ENCODE results near the gene PCID2.
A peak's percentile ranks its signal among the peaks of the same experiment; 100 is the strongest.
"Not testable (repeated sequence)": the region's sequence is repeated elsewhere in the genome, so short reads cannot be mapped to it uniquely, and the experiment has no call there.

PCID2 gene

DNA sequence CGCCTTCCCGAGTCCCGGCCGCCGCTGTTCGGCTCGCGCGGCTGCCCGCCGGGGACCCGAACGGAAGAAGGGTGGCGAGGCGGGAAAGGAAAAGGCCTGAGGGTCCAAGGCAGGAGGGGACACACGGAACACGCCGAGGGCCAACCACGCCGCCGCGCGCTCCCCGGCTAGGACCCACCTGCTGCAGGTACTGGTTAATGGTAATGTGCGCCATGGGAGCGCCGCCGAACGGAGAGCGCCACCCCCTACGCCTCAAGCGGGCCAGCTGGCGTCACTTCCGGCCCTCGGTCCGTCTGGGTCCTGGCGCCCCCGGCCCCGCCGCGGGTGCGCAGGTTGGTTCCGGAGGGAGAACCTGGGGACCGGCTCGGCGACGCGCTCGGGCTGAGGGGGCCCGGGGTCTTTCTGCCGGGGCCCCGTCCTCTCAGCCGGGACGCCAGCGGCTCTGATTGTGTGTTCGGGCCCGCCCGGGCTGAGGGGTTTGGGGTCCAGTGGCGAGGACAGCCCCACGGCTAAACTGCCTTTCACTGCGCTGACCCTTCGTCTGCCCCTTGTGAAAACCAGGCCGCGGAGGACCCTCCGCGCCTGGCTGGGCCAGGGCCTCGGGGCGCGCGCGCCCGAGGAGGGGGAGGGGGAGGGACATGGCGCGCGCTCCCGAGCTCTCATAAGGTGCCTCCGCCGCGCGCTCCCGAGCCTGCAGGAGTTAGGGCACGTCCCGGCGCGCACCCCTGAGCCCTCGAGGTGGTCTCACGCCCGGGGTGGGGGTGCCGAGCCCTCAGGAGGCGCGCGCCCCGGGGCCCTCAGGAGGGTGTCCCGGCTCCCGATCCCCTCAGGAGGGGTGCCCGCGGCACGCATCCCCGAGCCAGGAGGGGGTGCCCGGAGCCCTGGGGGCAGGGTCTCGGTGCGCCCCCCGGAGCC is at the start of gene PCID2:
Gene PCID2, minus strand, starts transcription at position 249 of the 915 bp plus-strand sequence. Its CDS starts 35 bp downstream, at position 214.
- DNase-seq (ENCODE audit: low read depth in 2 of 2) = peak; percentile 82 to 85

DNA sequence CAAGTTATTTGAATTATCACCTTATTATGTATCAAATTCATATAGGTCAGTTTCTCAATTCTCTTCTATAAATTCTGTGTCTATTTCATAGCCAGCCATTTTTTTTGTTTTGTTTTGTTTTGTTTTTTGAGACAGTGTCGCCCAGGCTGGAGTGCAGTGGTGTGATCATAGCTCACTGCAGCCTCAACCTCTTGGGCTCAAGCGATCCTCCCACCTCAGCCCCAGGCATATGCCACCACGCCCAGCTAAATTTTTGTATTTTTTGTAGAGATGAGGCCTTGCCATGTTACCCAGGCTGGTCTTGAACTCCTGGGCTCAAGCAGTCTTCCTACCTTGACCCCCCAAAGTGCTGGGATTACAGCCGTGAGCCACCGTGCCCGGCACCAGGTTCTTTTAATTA is 49.4 kb upstream of the PCID2 start:
- DNase-seq (ENCODE audit: low read depth in 2 of 2) = not testable (repeated sequence)

DNA sequence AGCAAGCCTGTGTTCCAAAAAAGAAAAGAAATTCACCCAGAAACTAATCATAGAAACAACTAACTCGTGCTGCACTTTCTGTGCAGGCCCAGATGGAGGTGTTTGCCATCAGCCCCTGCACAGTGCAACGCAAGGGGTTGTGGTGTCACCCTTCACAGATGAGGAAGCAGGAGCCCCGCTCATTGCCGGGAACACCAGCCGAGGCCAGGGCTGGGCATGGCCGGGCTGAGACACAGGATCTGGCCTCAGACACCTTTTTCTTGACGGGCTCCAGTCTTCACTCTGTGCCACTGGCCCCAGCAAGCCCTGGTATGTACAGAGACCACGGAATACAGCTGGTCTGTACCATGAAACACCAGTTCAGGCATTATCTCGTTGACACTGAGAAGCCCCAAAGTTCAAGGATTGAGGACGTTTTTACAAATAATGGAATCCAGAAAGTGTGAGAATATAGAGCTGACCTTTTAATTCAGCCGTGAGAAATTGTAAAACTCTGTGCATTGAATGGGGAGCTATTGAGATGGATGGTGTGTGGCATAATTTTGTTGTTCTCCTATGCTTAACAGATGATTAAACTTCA is 44.1 kb upstream of the PCID2 start:
- no peak for DNase-seq (ENCODE audit: low read depth in 2 of 2)

- no peak for DNase-seq (ENCODE audit: low read depth in 2 of 2)
Observed at GRCh38 chr13:113245849-113246796, 37.7 kb upstream of the PCID2 start.

DNA sequence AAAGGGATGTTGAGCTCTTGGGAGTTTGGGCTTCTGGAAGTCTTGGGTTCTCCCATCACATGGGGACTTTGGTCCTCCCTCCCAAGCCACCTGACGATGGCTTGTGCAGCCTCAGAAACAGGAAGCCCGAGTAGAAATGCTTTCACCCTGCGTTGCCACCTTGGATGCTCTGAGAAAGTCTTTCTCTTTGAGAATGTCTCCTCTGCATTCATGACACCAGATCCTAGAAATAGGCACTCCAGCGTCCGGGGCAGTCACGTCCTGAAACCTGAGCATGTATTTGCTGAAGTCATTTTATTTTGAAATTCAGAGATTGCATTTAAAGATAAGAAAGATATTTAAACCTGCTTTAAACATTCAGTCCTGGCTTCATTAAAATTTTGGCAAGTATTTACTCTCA is 35.4 kb upstream of the PCID2 start:
- no peak for DNase-seq (ENCODE audit: low read depth in 2 of 2)

GRCh38 chr13:113241623-113242022 is 33.2 kb upstream of the PCID2 start:
- DNase-seq (ENCODE audit: low read depth in 2 of 2) = not testable (repeated sequence)

GRCh38 chr13:113239986-113240385 is 31.5 kb upstream of the PCID2 start:
- DNase-seq (ENCODE audit: low read depth in 2 of 2) = no peak

DNA sequence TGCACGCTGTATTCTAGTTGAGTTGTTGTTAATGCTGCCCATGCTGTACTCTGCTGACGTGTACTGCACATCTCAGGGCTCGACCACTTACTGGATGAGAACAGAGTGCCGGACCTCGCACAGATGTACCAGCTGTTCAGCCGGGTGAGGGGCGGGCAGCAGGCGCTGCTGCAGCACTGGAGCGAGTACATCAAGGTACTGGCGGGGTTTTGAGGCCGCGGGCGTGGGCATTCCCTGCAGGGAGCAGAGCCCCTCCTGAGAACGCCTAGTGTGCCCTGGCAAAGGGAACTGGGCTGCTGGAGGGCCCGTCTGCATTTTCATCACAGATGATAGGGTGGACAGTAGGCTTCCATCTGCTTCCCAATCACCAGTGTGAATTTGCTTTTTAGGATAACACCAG is 30.9 kb upstream of the PCID2 start:
- DNase-seq (ENCODE audit: low read depth in 2 of 2) = no peak

- no peak for DNase-seq (ENCODE audit: low read depth in 2 of 2)
Observed at GRCh38 chr13:113238536-113238935, 30.1 kb upstream of the PCID2 start.

- no peak for DNase-seq (ENCODE audit: low read depth in 2 of 2)
Observed at GRCh38 chr13:113233101-113233500, 24.6 kb upstream of the PCID2 start.

DNA sequence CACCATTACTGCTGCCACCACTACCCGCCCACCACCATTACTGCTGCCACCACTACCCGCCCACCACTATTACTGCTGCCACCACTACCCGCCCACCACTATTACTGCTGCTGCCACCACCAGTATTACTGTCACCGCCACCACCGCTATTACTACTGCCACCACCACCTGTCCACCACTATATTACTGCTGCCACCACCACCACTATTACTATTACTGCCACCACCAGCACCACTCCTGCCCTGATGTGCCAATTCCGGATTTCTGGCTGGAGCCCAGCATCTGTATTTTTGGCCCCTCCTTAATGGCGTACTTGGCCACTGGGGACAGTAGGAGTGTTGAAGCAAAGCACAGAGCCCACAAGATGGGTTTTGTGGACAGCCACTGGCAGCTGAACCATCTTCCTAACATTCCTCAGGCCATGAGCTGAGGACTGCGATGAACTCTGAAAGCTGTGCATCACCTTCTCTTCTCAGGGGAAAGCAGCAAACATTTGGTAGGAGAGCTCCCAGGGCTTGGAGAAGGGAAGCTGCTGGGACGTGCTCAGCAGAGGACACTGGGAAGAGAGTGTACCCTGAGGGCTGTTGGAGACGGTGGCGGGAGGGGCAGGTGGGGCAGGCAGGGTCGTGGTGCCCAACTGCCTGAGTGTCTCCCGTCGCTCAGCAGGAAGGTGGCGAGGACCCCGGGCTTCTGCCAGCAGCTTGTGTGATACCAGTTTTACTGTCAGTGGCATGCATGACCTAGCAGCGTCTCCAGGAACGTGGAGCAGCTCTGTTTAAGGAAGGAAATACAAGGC is 23.9 kb upstream of the PCID2 start:
- no peak for DNase-seq (ENCODE audit: low read depth in 2 of 2)

- DNase-seq (ENCODE audit: low read depth in 2 of 2) = no peak
Observed at GRCh38 chr13:113231306-113232207, 23.1 kb upstream of the PCID2 start.

- no peak for DNase-seq (ENCODE audit: low read depth in 2 of 2)
Observed at GRCh38 chr13:113229791-113230190, 21.3 kb upstream of the PCID2 start.

GRCh38 chr13:113229161-113229560 is 20.7 kb upstream of the PCID2 start:
- no peak for DNase-seq (ENCODE audit: low read depth in 2 of 2)

- DNase-seq (ENCODE audit: low read depth in 2 of 2) = no peak
Observed at GRCh38 chr13:113226873-113227450, 18.5 kb upstream of the PCID2 start.

GRCh38 chr13:113225515-113225914 is 17.0 kb upstream of the PCID2 start:
- no peak for DNase-seq (ENCODE audit: low read depth in 2 of 2)

GRCh38 chr13:113224486-113224885 is 16.0 kb upstream of the PCID2 start:
- DNase-seq (ENCODE audit: low read depth in 2 of 2) = no peak

- DNase-seq (ENCODE audit: low read depth in 2 of 2) = no peak
Observed at GRCh38 chr13:113223070-113223469, 14.6 kb upstream of the PCID2 start.

- DNase-seq (ENCODE audit: low read depth in 2 of 2) = peak in 1 of 2 donors; percentile 5
Observed at GRCh38 chr13:113220877-113221276, 12.4 kb upstream of the PCID2 start.

DNA sequence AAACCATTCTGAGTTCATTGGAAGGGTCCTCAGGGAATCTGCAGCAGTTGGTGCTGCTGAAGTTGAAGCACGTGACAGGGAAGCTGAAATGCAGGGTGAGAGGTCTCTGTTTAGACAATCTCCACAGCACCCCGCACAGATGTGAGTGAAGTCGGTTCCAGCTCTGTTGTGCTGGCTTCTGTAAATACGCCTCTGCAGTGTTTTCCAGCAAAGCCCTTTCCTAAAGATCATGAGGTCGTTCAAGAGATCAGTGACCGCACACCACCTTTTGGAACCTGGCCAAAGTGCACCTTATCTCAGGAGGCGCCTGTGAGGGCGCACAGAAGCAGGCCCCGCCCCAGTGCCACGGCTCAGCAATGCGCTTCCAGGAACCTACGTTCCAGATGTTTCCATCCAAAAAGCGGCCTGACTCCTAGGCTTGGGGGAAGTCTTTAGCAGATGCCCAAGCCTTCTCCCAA is 11.7 kb upstream of the PCID2 start:
- no peak for DNase-seq (ENCODE audit: low read depth in 2 of 2)
